CD4-positive, alpha-beta T cell treated with Interleukin-10 for 1 hour (primary cell): Measurements from ENCODE around the gene TSC22D4.
A peak's percentile ranks its signal among the peaks of the same experiment; 100 is the strongest.

Experiments used
- DNase-seq: peaks from one replicate; pipeline ENCODE4 v3.0.0-alpha.2; 2020

TSC22D4 gene

GRCh38 chr7:100492738-100493475 lies 13.9 kb upstream of the TSC22D4 start:
- no peak for DNase-seq

- no peak for DNase-seq
Measured at GRCh38 chr7:100491192-100491578, 12.2 kb upstream of the TSC22D4 start.

DNA sequence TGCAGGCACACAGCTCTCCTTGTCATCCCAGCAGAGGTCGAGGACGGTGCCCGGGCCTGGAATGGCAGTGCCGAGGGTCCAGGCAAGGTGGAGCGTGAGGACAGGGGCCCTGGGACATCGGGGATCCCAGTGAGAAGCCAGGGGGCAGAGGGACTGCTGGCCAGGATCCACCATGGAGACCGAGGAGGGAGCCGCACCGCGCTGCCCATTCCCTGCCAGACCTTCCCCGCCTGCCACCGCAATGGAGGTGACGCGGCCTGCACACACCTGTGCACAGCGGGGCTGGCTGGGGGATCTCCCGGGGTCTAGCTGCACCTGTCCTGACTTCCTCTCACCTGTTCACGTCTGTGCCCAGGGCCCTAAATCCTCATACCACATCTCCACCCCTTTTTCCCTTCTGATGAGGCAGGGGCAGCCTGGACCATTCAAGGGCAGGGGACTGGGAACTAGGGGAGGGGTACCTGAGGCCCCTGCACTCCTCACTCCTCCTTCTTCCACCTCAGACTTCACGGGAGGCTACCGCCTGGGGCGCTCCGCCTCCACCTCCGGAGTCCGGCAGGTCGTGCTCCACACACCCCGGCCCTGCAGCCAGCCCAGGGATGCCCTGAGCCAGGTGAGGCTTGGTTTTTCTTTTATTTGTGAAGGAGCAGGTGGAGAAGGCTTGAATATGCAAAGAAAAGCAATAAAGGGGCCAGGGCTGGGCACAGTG lies 11.6 kb upstream of the TSC22D4 start:
- no peak for DNase-seq

GRCh38 chr7:100489824-100490223 lies 10.8 kb upstream of the TSC22D4 start:
- DNase-seq, result peak; percentile 53

- no peak for DNase-seq
Measured at GRCh38 chr7:100489121-100489520, 10.1 kb upstream of the TSC22D4 start.

GRCh38 chr7:100488333-100489095 lies 9.5 kb upstream of the TSC22D4 start:
- no peak for DNase-seq

DNA sequence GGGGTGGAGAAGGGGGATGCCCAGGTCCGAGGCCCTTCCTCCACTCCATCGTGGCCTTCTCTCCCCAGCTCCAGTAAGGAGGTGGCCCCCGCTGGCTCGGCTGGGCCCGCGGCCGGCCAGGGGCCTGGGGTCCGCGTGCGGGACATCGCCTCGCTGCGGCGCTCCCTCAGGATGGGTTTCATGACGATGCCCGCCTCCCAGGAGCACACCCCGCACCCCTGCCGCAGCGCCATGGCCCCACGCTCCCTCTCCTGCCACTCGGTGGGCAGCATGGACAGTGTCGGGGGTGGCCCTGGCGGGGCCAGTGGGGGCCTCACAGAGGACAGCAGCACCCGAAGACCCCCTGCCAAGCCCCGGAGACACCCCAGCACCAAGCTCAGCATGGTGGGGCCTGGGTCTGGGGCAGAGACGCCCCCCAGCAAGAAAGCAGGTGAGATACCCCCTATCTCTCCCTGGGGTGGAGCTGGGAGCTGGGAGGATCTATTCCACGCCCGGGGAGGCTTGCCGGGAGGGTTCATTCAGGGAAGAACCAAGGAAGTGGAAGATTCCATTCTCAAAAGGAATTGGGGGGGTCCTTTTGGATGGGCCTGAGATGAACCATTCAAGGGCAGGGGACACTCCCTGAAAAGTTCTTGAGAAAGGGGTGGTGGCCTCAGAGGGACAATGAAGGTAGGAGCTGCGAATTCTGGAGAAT lies 7.9 kb upstream of the TSC22D4 start:
- no peak for DNase-seq

- DNase-seq, result no peak
Measured at GRCh38 chr7:100486111-100486636, 7.2 kb upstream of the TSC22D4 start.

DNA sequence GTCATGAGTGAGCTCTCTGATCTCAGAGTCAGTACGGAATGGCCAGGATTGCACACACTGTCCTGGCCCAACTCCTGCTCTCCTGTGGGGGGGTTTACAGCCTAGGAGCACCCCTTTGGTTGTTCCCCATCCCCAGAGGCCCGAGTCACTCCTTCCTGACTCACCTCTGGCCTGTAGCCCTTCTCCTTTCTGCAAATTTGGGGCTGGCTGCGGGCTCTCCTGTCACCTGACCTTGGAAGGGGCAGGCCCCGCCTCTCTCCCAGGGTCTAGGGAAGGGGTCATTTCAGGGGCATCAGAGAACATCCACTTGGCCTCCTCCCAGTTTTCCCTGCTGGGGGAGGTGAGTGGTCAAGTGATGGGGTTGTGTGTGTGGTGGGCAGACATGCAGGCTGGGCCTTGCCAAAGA lies 6.5 kb upstream of the TSC22D4 start:
- DNase-seq, result no peak

DNA sequence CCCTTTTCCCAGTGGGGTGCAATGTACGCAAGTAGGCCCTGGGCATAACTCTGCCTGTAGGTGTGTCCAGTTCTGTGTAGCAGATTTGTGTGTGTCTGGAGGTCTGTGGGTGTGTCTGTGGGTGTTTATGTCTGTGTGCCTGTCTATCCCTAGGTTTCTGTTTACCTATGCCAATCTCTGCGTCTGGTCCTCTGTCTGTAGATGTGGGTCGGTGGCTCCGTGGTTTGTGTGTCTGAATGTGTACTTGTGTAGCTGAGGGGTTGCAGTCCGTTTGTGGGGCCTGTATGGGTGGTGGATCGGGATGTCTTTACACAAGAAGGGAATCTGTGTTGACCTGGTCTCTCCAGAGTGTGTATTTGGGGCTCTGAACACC lies 5.6 kb upstream of the TSC22D4 start:
- DNase-seq, result no peak

GRCh38 chr7:100483722-100484672 lies 5.0 kb upstream of the TSC22D4 start, which contains the start of gene NYAP1:
Gene NYAP1, plus strand, starts transcription at chr7:100483927. Its CDS starts 1,385 bp downstream, at chr7:100485312.
- DNase-seq, result peak; percentile 69

DNA sequence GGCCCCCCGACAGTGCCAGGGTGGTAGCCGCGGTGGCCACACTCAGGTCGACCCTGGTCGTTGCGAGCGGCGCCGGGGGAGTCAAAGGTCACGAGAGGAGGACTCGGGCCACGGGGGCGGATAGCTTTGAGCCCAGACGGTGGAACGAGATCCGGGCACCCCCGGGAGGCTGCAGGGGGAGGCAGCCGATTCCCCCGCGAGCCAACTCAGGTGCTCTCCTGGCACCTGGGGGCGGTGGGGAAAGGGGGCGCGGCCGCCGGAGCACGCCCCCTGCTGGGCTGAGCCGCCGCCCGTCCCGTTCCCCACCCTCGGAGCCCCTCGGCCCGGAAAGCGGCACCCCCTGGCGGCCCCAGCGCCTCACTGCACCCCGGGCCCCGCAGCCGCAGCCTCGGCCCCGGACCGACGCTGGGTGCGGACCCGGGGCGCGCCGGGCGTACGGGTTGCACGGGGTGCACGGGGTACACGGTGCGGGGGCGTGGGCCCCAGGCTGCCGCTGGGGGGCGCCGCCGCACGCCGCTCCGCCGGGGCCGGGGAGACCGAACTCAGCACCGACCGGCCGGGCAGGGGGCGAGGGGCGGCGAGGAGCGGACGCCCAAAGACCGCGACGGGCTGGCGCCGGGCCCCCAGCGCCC lies 4.2 kb upstream of the TSC22D4 start:
- peak; percentile 87 for DNase-seq

DNA sequence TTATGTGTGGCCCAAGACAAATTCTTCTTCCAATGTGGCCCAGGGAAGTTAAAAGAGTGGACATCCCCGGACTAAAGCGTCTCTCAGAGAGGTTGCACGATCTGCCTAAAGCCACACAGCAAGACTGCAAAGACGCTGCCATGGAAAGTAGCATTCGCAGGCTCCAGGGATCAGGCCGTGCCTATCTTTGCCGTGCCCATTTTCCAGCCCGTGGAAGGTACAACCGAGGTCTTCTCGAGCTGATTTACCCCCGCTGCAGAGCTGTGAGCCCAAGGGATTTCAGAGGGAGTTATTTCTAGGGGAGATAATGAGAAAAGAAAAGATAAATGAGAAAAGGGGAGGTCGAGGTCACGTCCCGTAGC lies 3.7 kb upstream of the TSC22D4 start:
- no peak for DNase-seq

DNA sequence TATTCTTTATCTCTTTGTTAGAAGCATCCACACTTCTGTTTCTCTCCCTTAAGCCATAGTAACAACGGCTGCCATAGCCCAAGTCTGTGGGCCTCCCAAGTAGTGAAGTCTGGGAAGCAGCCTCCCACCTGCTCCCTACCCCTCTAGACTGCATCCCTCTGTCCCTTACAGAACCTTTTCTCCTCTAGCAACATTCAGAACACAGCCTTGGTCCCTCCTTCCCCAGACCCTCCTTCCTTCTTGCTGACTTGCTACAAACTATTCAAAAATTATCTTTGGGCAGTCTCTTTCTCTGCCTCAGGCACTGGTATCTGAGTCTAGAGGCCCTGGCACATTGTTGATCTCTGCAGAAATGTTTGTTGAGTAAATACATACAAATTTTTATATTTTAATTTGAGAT lies 2.5 kb upstream of the TSC22D4 start:
- no peak for DNase-seq

DNA sequence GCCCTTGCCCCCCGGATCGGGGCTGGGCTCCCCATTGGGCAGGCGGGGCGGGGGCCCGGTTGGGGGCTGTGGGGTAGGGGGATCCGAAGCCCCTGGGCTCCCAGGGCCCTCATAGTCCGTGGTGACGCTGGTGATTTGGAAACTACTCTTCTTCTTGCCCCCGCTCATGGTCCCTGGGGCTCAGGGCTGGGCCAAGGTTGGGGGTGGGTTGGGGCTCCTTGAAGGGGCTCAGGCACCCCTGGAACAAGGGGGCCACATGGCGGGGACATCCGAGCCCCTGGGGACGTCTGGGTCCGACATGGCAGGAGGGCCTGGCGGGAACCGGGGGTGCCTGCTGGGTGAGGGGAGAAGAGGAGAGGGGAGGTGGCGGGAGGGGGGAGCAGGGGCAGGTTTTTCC lies 1.1 kb downstream of the TSC22D4 start:
- no peak for DNase-seq

DNA sequence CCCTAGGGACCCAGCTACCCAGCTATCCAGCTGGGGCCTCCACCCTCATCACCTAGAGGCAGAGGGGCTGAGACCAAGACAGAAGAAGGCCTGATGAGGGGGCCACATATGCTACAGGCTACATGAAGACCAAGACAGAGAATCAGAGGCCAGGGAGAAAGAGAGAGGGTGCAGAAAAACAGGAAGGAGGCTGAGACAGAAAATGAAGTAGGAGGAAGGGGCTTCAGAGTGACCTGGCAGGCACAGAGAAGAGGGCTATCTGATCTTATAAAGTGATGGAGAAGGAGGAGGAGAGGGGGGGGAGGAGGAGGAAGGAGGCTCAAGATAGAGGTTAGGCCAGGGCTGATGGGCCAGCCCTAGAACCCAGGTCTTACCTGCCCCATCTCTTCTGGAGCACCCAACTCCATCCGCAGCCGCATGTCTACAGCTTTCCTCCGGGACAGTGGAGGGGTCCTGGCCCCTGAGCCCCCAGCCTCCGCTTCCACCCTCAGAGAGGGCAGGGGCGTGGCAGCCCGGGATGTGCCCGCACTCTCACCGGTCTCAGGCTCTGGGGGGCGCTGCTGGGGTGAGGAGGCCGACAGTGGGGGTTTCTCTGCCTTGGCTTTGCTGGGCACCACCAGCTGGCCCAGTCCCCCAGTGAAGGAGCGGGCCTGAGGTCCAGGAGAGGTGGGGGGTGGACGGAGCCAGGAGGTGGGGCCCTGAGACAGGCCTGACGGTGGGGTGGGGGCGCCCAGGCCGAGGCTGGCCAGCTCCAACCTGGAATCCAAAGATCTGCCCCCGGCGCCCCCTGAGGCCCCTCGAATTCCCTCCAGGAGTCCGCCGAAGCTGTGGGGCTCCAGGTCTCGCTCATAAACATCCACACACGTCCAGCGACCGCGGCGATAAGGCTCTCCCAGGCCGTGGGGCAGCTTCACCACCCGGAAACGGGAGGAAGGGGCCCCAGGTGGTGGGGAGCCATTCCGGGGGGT lies 1.8 kb downstream of the TSC22D4 start:
- DNase-seq, result peak; percentile 43

GRCh38 chr7:100476101-100476780 lies 2.8 kb downstream of the TSC22D4 start:
- DNase-seq, result no peak

GRCh38 chr7:100475549-100475948 lies 3.5 kb downstream of the TSC22D4 start:
- DNase-seq, result no peak

- DNase-seq, result no peak
Measured at GRCh38 chr7:100472854-100473499, 6.0 kb downstream of the TSC22D4 start.
